Activated B cell treated with CpG ODN at 0.5 μM for 24 hours (primary cell): ENCODE measurements around the gene SLC44A4. TPM values are rescaled to one million over a fixed set of nuclear protein-coding genes. Genes with fewer than 3 reads are reported as not detected.

Source experiments
- ATAC-seq: fragments of 200-7000 bp; cut with Tn5 transposase; one replicate; pipeline ENCODE4 v1.10.0; 2021; ENCODE audit warnings: low read depth, mild to moderate bottlenecking, moderate library complexity
- CTCF ChIA-PET: fragments of 350-600 bp; sonication (Branson Sonifier 250); formaldehyde crosslinking; loops from one replicate; lab custom pipeline; 2021; ENCODE audit warnings: antibody characterized with exemption; lab: Charles Lee
- POLR2A ChIA-PET: fragments of 350-600 bp; sonication (Branson Sonifier 250); formaldehyde crosslinking; loops from one replicate; lab custom pipeline; 2021; ENCODE audit warnings: antibody characterized with exemption; lab: Charles Lee
- DNase-seq: peaks from one replicate; pipeline ENCODE4 v3.0.0; 2022
- H3K27ac Mint-ChIP-seq: one replicate; pipeline ENCODE4 v1.8.0; 2020; ENCODE audit warnings: mixed read lengths
- H3K27me3 Mint-ChIP-seq: one replicate; pipeline ENCODE4 v1.8.0; 2021; ENCODE audit warnings: mixed read lengths
- H3K36me3 Mint-ChIP-seq: one replicate; pipeline ENCODE4 v1.8.0; 2021; ENCODE audit warnings: low read depth, mixed read lengths
- H3K4me1 Mint-ChIP-seq: one replicate; pipeline ENCODE4 v1.8.0; 2021; ENCODE audit warnings: mixed read lengths
- H3K4me3 Mint-ChIP-seq: one replicate; pipeline ENCODE4 v1.8.0; 2020; ENCODE audit warnings: mild to moderate bottlenecking, mixed read lengths
- H3K9me3 Mint-ChIP-seq: one replicate; pipeline ENCODE4 v1.8.0; 2020; ENCODE audit warnings: mixed read lengths
- intact Hi-C: fragments of 100-400 bp; cut with micrococcal nuclease; formaldehyde crosslinking; loops from one replicate; pipeline ENCODE4 v1.15.1; 2024
- total RNA-seq: library from RNA; stranded (reverse); gene quantifications from 2 replicates; pipeline ENCODE4 v1.2.3, GENCODE V29; 2022
- TF ChIP-seq, protein P1 (sequence below): fragments of 200-600 bp; IDR thresholded peaks from one replicate; pipeline ENCODE4 v1.8.0; 2022; ENCODE audit warnings: antibody characterized with exemption, mild to moderate bottlenecking

SLC44A4 gene
- total RNA-seq, 1 donor from 2014 or later = not detected

- TF ChIP-seq, protein P1, sequence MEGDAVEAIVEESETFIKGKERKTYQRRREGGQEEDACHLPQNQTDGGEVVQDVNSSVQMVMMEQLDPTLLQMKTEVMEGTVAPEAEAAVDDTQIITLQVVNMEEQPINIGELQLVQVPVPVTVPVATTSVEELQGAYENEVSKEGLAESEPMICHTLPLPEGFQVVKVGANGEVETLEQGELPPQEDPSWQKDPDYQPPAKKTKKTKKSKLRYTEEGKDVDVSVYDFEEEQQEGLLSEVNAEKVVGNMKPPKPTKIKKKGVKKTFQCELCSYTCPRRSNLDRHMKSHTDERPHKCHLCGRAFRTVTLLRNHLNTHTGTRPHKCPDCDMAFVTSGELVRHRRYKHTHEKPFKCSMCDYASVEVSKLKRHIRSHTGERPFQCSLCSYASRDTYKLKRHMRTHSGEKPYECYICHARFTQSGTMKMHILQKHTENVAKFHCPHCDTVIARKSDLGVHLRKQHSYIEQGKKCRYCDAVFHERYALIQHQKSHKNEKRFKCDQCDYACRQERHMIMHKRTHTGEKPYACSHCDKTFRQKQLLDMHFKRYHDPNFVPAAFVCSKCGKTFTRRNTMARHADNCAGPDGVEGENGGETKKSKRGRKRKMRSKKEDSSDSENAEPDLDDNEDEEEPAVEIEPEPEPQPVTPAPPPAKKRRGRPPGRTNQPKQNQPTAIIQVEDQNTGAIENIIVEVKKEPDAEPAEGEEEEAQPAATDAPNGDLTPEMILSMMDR = no peak
- ATAC-seq (peak; percentile 47), DNase-seq (peak; percentile 83)
- Mint-ChIP-seq H3K36me3 (peaks cover 29% of the 10 kb centered on the region), H3K27ac (peak within 1 kb of the TSS; percentile 94), H3K4me1 (peaks cover 32% of the 10 kb centered on the region), H3K9me3 (no peaks in the 10 kb centered on the region), H3K4me3 (peak within 1 kb of the TSS; percentile 97), H3K27me3 (no peaks in the 10 kb centered on the region)
- POLR2A ChIA-PET = interaction anchor here (0.5 to 3.0 kb wide), 25 partner anchors 11 to 1673 kb away, joined by 3 to 29 read pairs (median 4); partner anchors contain the start of genes ABHD16A, APOM, BAG6 and DDX39B
- CTCF ChIA-PET = interaction anchor here (0.7 to 1.4 kb wide), 2 partner anchors 7 to 10 kb away, joined by 3 read pairs; no protein-coding TSS in a partner anchor
- intact Hi-C loops = loop anchor here (1.0 to 5.0 kb wide), 6 partner anchors 35 to 351 kb away; partner anchors contain the start of genes ATF6B, ATP6V1G2, CSNK2B and LY6G5B
Measured at GRCh38 chr6:31897612-31898382, 19.0 kb upstream of the SLC44A4 start, which contains the start of gene EHMT2. EHMT2 (minus strand) TSS chr6:31897698; CDS start chr6:31897677, 21 bp downstream.

GRCh38 chr6:31896856-31897611 is 18.2 kb upstream of the SLC44A4 start:
- H3K4me1 Mint-ChIP-seq = peaks cover 27% of the 10 kb centered on the region
- intact Hi-C loops = loop anchor here (1.0 to 5.0 kb wide), 5 partner anchors 35 to 350 kb away; partner anchors contain the start of genes ATF6B, ATP6V1G2, CSNK2B and LY6G5B
- ChIA-PET POLR2A (interaction anchor here (0.6 to 3.0 kb wide), 11 partner anchors 12 to 1465 kb away, joined by 3 to 29 read pairs (median 8); partner anchors contain the start of genes ABHD16A, DXO, LSM2 and NELFE), CTCF (interaction anchor here (1.4 kb wide), 1 partner anchor 10 kb away, joined by 3 read pairs; no protein-coding TSS in a partner anchor)
- TF ChIP-seq, protein P1 = no peak
- peak; percentile 4 for ATAC-seq
- H3K27me3 Mint-ChIP-seq = no peaks in the 10 kb centered on the region
- peaks cover 36% of the 10 kb centered on the region for H3K36me3 Mint-ChIP-seq
- DNase-seq = no peak
- no peaks in the 10 kb centered on the region for H3K9me3 Mint-ChIP-seq
- peak overlapping the region; percentile 74 for H3K27ac Mint-ChIP-seq
- peak overlapping the region; percentile 97 for H3K4me3 Mint-ChIP-seq

- TF ChIP-seq, protein P1 = no peak
- Mint-ChIP-seq H3K27ac (peak overlapping the region; percentile 74), H3K4me3 (peak overlapping the region; percentile 82), H3K36me3 (peaks cover 40% of the 10 kb centered on the region), H3K27me3 (no peaks in the 10 kb centered on the region), H3K9me3 (no peaks in the 10 kb centered on the region), H3K4me1 (peaks cover 27% of the 10 kb centered on the region)
- ChIA-PET CTCF (interaction anchor here (1.4 kb wide), 1 partner anchor 9 kb away, joined by 3 read pairs; no protein-coding TSS in a partner anchor), POLR2A (interaction anchor here (0.8 to 3.0 kb wide), 2 partner anchors 20 to 33 kb away, joined by 3 to 29 read pairs; partner anchors contain the start of gene NEU1)
- intact Hi-C loops = loop anchor here (2.0 to 5.0 kb wide), 3 partner anchors 62 to 350 kb away; partner anchors contain the start of genes ATP6V1G2, CSNK2B, LY6G5B and NELFE
- ATAC-seq (no peak), DNase-seq (no peak)
Measured at GRCh38 chr6:31896493-31896855, 17.7 kb upstream of the SLC44A4 start.

GRCh38 chr6:31892821-31893220 is 14.0 kb upstream of the SLC44A4 start:
- DNase-seq = no peak
- Mint-ChIP-seq H3K27me3 (no peaks in the 10 kb centered on the region), H3K36me3 (peaks cover 64% of the 10 kb centered on the region), H3K27ac (no peak overlapping the region), H3K4me1 (peaks cover 8% of the 10 kb centered on the region), H3K4me3 (no peak overlapping the region), H3K9me3 (no peaks in the 10 kb centered on the region)
- no peak for ATAC-seq
- POLR2A ChIA-PET = interaction anchor here (0.6 kb wide), 1 partner anchor 493 kb away, joined by 8 read pairs; no protein-coding TSS in a partner anchor
- CTCF ChIA-PET = no interaction called here
- intact Hi-C loops = no loop called here
- TF ChIP-seq, protein P1 = no peak
